Bronchial epithelial cell (primary cell): ENCODE measurements around the gene BANP. TPM values are rescaled to one million over a fixed set of nuclear protein-coding genes. Genes with fewer than 3 reads are reported as not detected.

ENCODE experiments used
- DNase-seq: peaks from one replicate; pipeline ENCODE4 v3.0.0-alpha.2; 2010; ENCODE audit warnings: low read depth
- FAIRE-seq: peaks from 2 replicates; lab custom pipeline; 2011; peaks lifted over from hg19 to GRCh38; lab: Jason Lieb, UNC
- H3K27me3 ChIP-seq: 2 replicates; pipeline ENCODE4 v1.5.1; 2011; ENCODE audit warnings: low read length; ENCODE audit not compliant: control insufficient read depth, insufficient read depth
- H3K36me3 ChIP-seq: 2 replicates; pipeline ENCODE4 v1.5.1; 2011; ENCODE audit warnings: low read length; ENCODE audit not compliant: control insufficient read depth, insufficient read depth
- H3K4me3 ChIP-seq: 2 replicates; pipeline ENCODE4 v1.5.1; 2011; ENCODE audit warnings: mild to moderate bottlenecking, low read depth, low read length, control low read depth
- total RNA-seq: library from RNA; depleted of rRNA; stranded (reverse); fragments of >200 nt; gene quantifications from 2 replicates; pipeline ENCODE4 v1.2.1, GENCODE V29; 2014
- TF ChIP-seq, protein P1 (sequence below): IDR thresholded peaks from 2 replicates; pipeline ENCODE4 v1.5.1; 2011; ENCODE audit warnings: mild to moderate bottlenecking, moderate library complexity, low read length, control low read depth, inconsistent platforms; ENCODE audit not compliant: insufficient read depth, severe bottlenecking

Gene BANP
- total RNA-seq, 1 donor from 2014 or later = 22.1 TPM

GRCh38 chr16:87954826-87955225 is 3.6 kb downstream of the BANP start:
- DNase-seq = no peak
- H3K4me3 ChIP-seq = no peak overlapping the region
- TF ChIP-seq, protein P1, sequence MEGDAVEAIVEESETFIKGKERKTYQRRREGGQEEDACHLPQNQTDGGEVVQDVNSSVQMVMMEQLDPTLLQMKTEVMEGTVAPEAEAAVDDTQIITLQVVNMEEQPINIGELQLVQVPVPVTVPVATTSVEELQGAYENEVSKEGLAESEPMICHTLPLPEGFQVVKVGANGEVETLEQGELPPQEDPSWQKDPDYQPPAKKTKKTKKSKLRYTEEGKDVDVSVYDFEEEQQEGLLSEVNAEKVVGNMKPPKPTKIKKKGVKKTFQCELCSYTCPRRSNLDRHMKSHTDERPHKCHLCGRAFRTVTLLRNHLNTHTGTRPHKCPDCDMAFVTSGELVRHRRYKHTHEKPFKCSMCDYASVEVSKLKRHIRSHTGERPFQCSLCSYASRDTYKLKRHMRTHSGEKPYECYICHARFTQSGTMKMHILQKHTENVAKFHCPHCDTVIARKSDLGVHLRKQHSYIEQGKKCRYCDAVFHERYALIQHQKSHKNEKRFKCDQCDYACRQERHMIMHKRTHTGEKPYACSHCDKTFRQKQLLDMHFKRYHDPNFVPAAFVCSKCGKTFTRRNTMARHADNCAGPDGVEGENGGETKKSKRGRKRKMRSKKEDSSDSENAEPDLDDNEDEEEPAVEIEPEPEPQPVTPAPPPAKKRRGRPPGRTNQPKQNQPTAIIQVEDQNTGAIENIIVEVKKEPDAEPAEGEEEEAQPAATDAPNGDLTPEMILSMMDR = no peak
- H3K36me3 ChIP-seq = no peaks in the 10 kb centered on the region
- no peak for FAIRE-seq
- H3K27me3 ChIP-seq = no peaks in the 10 kb centered on the region

- FAIRE-seq = peak; percentile 66
- Histone ChIP-seq H3K27me3 (no peaks in the 10 kb centered on the region), H3K36me3 (no peaks in the 10 kb centered on the region), H3K4me3 (no peak overlapping the region)
- TF ChIP-seq, protein P1 = no peak
- DNase-seq = no peak
Observed at GRCh38 chr16:87955302-87956097, 4.3 kb downstream of the BANP start.

- DNase-seq = no peak
- Histone ChIP-seq H3K27me3 (no peaks in the 10 kb centered on the region), H3K4me3 (no peak overlapping the region), H3K36me3 (peaks cover 1% of the 10 kb centered on the region)
- FAIRE-seq = no peak
- TF ChIP-seq, protein P1 = no peak
Observed at GRCh38 chr16:87956098-87956364, 4.8 kb downstream of the BANP start.

DNA sequence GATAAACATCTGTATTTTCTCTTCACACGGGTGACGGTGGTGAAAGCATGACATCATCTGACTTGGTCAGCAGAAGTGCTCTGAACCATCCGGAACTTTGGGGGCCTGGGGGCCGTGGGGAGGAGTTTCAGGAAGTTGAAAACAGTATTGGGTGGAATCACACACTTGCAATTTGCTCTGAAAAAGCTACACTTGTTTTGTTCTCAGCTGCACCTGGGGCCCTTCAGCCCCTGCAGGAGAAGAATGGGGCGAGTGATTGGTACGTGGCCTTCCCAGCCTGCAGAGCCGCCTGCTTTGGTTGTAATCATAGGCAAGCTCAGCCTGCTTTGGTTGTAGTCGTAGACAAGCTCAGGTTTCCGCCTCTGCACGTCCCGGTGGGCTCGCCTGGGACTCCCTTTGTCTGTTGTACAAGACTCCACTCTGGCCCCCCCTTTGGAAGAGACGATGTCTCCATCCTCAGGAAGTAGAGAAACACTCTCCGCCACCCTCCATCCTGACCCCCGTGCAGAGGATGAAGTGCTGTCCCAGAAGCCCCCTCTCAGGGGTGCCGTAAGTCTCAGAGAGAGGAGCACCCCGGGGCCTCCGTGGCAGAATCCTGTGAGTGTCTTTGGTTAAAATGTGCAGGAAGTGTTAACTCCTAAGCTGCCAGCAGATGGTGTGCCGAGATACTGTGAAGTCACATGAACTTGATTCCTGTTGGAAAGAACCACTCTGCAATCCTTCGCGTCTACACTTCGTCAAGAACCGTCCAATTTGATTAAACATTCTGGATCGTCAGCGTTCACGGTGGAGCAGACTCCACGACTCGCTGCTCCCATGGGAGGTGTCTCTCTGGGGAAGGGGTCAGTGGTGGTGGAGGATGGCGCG is 5.4 kb downstream of the BANP start:
- Histone ChIP-seq H3K4me3 (no peak overlapping the region), H3K36me3 (peaks cover 1% of the 10 kb centered on the region), H3K27me3 (no peaks in the 10 kb centered on the region)
- DNase-seq (peak; percentile 37), FAIRE-seq (no peak)
- TF ChIP-seq, protein P1 = peak; percentile 44

DNA sequence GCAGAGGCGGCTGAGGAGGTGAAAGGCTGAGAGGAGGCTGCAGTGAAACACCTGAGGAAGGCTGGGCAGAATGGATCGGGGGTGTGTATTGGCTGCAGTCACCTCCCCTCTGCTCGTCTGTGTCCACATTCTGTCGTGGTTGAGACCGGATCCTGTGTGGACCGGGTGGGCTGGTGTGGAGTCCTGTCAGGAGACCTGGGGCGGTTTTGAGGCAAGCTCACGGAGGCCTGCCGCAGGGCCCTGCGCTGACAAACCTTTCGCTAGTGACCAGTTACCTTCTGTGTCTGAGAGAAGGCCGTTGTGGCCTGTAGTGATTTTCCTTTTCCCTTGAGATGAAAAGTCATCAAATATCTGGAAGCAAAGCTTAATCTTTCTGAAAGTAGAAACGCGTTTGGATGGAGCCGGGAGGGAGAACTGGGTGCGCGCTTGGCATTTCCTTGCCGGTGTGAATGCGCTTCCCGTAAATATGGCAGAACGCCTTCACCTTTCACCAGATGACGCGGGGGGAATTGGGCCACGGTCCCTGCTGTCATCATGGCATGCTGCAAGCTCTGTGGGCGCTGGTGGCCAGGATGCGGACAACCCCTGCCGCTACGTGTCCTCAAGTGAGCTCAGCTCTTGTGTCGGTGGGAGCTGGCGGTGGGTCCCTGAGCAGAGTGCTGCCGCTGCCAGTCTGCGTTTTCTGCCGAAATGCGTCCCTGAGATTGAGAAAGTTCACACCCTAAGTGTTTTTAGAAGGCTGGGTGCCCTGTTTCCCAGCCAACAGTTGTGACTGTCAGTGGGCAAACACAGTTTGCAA is 6.3 kb downstream of the BANP start:
- TF ChIP-seq, protein P1 = no peak
- Histone ChIP-seq H3K4me3 (no peak overlapping the region), H3K36me3 (peaks cover 1% of the 10 kb centered on the region), H3K27me3 (no peaks in the 10 kb centered on the region)
- DNase-seq = no peak
- no peak for FAIRE-seq
